DMS153 (cell line): ENCODE results near the gene ZBTB42.

ENCODE experiments used
- DNase-seq: peaks from one replicate; lab custom pipeline; 2025; lab: John Stamatoyannopoulos, UW

Gene ZBTB42

DNA sequence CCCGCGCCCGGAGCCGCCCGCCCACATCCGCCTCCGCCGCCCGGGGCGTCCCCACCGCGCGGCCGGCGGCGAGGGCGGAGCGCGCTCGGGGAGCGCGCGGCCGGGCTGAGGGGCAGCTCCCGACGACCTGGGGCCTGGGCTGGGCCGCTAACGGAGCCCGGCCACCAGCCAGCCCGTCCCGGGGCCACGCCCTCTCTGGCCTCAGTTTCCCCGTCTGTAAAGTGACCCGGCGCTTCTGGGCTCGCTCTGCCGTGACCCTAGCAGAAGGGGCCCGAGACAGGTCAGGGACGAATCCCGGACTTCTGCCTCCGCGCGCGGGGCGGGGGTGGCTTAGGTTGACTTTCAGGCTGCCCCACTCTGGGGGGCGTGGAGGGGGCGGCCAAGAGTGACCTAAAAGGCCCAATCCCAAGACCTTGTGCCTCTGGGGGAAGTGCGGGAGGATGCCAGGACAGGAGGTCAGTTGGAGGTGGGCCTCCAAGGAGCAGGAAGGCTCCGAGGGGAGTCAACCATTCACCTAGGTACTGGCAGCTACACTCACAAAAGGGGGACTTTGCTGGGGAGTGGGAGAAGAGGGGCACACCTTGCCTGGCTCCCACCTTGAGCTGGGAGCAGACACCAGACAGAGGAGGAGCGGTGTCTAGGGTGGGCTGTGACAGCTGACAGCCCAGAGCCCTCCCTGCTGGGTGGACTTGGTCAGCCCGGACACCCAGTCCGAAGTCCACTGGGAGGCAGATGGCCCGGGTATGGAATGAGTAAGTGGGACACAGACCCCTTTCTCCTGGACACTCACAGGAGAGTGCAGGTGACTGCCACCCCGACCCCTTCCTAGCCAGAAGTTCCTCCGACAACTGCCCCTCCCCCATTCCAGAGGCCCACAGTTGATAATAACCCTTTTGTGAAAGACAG lies 4.9 kb upstream of the ZBTB42 start:
- DNase-seq: no peak

DNA sequence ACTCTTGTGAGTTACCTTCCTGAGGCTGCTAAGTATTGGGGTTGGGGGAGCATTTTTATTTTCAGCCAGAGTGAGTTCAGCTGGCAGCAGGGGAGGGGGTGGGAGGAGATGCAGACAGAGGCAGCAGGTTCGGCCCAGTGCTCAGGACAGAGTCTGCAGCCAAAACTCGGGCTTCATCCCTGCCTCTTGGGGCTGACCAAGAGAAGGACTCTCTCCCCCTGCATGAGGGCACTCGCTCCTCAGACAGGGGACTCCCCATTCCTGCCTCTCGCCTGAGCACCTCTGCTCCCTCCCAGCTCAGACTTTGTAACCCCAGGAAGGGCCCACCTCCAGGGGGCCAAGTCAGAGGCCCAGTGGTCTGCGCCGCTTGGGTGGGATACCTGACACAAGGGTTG lies 4.2 kb upstream of the ZBTB42 start:
- DNase-seq: no peak

DNA sequence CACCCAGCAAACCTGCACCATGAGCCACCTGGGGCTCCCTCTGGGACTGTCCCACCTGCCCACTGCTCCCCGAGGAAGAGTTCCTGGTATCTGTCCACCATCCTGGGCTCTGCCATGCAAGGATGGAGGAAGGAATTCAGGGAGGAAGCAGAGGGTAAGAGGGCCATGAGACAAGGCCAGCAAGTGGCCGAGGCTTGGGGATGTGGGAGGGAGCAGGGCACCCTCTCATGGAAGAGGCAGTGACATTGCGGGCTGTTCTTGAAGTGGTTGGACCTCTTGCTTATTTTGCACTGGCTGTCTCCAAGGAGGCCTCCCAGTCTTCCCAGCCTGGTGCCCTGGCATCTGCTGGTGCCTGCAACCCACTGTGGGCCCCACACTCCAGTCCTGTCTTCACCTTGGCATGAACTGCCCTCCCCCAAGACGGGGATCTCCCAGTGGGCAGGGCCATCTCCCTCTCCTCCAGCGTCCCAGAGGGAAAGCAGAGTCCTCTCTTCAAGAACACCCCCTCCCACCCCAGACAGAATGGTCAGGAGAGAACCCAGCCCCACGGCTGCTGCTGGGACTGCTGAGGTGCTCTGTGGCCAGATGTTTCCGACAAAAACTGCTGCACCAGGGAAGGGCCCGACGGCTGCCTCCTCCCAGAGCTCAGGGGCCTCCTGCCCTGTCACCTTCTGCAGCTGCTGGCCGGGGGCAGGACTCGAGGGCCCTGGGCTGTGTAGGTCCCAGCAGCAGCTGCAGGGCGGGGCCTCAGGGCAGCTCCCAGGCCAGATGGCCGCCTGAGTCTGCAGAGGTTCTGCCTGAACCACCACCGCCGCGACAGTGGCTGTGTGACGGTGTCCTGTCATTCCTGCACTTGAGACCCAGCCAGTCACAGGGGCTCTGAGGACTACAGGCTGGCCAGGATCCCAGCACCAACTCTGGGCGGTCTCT lies 3.5 kb upstream of the ZBTB42 start:
- DNase-seq: no peak

- DNase-seq: no peak
Observed at GRCh38 chr14:104798300-104799243, 2.3 kb upstream of the ZBTB42 start.

DNA sequence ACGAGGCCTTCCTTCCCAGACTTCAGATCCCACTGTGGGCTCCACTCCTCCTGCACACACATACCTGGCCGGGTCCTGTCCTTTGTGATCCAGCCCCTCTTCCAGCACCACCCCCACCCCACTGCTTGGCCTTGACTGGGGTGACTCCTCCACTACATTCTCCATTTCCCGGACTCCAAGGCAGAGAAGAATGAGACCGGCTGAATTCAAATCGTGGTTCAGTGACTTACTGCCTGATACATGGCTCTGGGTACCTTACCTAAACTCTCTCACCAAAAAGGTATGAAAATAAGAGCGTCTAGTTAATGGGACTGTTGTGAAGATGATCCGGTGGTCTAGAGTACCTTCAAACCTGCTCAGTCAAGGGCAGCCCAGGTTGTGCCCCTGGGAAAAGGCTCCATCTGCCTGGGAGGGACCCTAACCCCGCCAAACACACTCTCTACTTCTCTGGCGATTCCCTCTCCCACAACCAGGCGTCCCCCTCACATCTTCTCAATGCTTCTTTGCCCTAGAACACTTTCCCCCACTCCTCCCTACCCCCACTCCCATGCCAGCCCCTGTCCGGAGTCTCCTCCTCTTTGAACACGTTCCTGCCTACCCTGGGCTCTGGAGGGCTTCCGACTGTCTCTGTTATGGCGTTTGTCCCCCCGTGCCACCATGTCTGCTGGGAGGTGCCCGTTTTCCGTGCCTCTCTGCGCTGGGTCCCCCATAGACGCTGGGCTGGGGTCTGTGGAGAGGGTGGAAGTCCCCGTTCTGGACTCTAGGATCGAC lies 1.5 kb upstream of the ZBTB42 start:
- no peak for DNase-seq

- DNase-seq: no peak
Observed at GRCh38 chr14:104800015-104800770, 708 bp upstream of the ZBTB42 start.

- DNase-seq: no peak
Observed at GRCh38 chr14:104801520-104802393, 856 bp downstream of the ZBTB42 start.

GRCh38 chr14:104802394-104803184 lies 1.7 kb downstream of the ZBTB42 start:
- DNase-seq: no peak

GRCh38 chr14:104803280-104803911 lies 2.5 kb downstream of the ZBTB42 start:
- DNase-seq: no peak

GRCh38 chr14:104803912-104804410 lies 3.1 kb downstream of the ZBTB42 start:
- DNase-seq: no peak

GRCh38 chr14:104804481-104805325 lies 3.8 kb downstream of the ZBTB42 start:
- no peak for DNase-seq

DNA sequence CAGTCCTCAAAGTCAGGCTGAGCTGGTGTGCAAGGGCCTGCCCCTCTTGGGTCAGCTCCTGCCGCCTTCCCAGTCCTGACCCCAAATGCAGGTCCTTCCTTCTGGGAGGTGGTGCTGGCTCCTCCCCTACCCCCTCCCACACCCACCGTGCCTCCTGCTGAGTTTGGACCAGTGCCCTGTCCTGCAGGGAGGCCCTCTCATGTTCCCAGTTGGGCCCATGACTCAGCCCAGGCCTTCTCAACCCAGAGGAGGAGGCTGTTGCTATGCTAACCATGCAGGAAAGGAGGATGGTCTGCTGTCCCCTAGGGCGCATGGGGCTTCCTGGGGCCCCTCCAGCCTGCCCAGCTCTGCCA lies 4.4 kb downstream of the ZBTB42 start:
- DNase-seq: no peak

DNA sequence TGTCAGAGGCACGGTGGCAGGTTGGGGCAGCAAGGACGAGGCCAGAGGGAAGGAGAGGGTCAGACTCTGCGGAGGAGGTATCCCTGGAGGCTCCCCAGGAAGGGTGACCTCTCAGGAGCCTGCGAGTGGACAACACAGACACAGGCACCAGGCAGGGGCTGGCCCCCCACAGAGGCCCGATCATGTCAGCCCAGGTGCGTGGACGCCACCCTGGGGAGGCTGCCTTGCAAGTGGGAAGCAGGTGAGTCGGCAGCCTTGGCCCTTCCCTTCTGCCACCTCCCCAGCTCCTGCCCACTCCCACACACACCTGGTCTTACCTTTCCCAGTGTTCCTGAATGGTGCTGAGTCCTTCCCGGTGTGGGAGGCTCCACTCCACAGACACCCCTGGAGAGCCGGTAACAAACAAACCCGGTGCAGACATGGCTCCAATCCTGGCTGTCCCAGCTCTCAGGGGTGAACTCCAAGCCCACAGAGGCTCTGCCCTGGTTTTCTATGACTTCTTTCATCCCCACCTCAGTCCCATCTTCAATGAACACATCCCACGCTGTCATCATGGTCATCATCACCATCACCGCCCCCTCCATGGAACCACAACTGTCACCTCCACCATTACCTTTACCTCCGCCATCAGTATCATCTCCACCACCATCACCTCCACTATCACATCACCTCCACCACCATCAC lies 5.2 kb downstream of the ZBTB42 start:
- no peak for DNase-seq

GRCh38 chr14:104806625-104807465 lies 5.9 kb downstream of the ZBTB42 start:
- no peak for DNase-seq

- DNase-seq: no peak
Observed at GRCh38 chr14:104808456-104808855, 7.6 kb downstream of the ZBTB42 start.
